ENCODE measurements around the gene FLNC.

Gene FLNC

GRCh38 chr7:128847721-128848211, 17.6 kb downstream of the FLNC start:
- no peak for DNase-seq

DNA sequence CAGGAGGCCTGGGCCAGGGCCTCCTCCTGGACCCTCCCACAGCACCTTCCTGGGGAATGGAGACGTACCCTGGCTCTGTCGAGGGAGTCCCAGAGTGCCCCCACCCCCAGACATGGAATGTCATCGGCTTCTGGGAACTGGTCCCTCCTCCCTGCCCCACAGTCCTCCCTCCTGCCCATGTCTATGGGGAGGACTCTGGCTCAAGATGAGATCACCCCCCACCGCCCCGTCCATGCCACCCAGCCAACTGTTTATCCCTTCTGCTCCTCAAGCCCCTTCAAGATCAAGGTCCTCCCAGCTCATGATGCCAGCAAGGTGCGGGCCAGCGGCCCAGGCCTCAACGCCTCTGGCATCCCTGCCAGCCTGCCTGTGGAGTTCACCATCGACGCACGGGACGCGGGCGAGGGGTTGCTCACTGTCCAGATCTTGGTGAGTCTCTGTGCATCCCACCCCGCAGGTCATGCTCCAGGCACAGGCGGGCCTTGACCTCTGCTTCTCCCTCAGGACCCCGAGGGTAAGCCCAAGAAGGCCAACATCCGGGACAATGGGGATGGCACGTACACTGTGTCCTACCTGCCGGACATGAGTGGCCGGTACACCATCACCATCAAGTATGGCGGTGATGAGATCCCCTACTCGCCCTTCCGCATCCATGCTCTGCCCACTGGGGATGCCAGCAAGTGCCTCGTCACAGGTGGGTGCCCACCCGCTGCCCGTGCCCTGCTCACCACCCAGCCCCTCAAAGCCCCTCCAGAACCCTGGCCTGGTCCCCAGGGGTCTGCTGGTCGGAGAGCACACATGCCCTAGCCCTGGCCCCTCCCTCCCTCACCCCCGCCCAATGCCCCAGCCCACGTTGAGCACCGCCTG, 18.3 kb downstream of the FLNC start:
- no peak for DNase-seq

DNA sequence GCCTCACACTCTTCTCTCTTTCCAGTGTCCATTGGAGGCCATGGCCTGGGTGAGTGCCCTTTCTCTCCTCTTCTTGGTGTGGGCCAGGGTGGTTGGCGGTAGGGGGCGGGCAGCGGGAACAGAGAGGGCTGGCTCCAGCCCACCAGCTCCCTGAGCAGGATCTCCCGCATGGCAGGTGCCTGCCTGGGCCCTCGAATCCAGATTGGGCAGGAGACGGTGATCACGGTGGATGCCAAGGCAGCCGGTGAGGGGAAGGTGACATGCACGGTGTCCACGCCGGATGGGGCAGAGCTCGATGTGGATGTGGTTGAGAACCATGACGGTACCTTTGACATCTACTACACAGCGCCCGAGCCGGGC, 18.9 kb downstream of the FLNC start:
- no peak for DNase-seq

DNA sequence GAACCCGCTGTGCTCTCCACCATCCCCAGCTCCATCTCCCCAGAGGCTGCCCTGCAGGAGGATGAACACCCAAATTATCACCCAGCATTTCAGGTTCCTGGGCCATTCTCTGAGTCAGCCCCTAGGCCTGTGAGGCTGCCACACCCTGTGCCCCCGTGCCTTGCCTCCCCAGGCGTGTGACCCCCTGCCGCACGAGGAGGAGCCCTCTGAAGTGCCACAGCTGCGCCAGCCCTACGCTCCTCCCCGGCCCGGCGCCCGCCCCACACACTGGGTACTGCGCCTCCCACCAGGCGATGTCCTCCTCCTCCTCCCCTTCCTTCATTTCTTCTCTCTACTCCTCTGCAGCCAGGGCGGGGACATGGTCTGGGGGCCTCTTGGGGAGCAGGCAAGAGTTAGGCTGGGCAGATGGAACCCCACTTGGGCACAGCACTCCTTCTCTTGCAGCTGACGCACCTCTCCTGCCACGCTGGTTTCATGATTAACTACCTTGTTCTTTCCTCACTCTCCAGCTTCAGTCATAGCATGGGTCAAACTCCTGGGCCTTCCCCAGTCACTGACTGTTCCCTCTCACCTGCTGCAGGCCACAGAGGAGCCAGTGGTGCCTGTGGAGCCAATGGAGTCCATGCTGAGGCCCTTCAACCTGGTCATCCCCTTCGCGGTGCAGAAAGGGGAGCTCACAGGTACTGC, 19.7 kb downstream of the FLNC start:
- no peak for DNase-seq

GRCh38 chr7:128852537-128853254, 22.5 kb downstream of the FLNC start:
- no peak for DNase-seq

DNA sequence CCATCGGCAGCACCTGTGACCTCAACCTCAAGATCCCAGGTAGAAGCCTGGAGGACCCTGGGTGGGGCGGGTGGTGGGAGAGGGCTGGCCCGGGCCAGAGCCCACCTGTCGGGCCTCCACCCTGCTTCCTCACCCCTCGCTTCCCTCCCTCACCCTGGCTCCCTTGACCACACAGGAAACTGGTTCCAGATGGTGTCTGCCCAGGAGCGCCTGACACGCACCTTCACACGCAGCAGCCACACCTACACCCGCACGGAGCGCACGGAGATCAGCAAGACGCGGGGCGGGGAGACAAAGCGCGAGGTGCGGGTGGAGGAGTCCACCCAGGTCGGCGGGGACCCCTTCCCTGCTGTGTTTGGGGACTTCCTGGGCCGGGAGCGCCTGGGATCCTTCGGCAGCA, 23.6 kb downstream of the FLNC start:
- no peak for DNase-seq

GRCh38 chr7:128854396-128854795, 24.2 kb downstream of the FLNC start:
- DNase-seq = no peak

DNA sequence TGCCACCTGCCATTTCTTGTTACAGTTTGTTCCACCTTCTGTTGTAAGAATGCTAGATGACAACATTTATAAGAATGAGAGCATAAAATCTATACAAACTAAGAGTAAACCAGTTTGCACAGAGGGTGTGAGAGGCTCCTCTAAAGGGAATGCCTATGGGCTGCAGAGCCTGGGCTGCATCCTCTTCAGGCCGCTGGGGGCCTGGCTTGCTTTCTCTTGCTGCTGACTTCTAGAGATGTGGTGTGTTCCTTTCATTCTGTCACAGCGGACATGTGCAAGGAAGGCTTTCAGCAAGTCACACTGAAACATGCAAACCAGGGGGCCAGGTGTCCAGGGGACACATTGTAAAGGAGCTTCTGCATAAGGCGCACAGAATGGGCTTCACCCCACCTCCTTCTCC, 25.4 kb downstream of the FLNC start:
- no peak for DNase-seq

DNA sequence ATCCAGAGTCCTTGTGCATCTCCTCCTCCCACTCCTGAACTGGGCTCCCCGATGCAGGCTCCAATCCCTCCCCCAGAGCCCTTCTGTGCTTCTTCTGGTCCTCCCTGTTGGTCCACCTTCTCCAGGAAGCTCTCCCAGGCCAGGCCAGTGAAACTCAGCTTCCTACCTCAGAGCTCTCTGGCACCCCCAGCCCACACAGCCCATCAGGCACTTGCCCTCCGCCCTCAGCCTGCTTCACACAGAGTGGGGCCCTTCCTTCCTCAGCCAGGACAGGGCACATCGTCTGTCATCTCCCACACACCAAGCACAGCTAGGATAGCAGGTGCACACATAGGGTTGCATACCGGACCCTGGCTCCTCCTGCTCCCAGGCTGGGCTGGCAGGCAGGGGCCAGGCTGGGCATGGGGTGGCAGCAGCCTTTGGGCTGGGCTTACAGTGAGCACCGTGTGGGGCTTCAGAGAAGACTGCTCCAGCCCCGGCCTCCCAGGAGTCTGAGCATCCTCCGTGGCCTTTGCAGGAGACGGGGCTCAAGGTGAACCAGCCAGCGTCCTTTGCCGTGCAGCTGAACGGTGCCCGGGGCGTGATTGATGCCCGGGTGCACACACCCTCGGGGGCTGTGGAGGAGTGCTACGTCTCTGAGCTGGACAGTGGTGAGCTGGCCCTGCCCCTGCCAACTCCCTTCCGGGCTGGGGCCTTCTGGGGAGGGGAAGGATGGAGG, 26.0 kb downstream of the FLNC start:
- no peak for DNase-seq

GRCh38 chr7:128858380-128859231, 28.4 kb downstream of the FLNC start:
- DNase-seq = no peak

DNA sequence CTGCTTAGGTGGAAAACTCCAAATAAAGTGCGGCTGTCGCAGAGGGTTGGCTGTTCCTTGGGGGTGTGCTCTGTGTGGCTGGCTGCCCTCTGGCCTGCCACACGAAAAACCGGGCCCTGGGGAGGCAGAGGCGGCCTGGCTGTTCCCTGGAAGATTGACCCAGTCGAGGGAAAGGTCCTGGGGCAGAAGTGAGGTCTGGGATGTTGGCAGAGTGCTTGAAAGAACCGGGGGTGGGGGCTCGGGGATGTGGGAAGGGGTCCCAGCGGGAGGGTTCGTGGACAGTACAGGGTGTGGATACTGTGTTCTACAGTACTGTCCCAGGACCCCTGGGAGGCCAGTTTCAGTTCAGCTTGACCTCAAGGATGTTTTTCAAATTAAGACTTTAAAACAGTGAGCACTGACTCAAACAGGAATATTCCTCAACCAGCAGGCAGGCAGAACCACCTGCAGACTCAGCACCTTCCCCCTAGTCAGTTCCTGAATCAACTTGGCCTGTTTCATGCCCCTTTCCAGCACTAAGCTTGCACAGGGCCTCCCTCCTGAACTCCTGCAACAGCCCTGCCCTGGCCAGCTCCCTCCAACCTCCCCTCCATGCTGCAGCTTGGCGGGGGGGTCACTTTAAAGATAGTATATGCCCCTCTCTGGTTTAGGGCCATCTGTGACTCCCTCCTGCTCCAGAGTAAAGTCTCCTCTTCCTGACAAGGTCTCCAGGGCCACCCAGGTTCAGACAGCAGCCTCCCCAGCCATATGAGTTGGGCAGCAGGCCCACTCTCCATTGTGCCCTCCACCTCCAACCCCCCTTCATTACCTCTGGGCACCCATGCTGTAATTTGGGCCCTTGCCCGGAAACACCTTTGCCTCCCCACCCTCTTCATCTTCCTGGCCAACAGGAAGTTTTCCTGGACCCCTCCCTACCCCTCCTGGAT, 29.3 kb downstream of the FLNC start:
- DNase-seq = no peak

GRCh38 chr7:128860158-128861073, 30.2 kb downstream of the FLNC start:
- DNase-seq = no peak

- no peak for DNase-seq
Observed at GRCh38 chr7:128861957-128862570, 31.9 kb downstream of the FLNC start.

DNA sequence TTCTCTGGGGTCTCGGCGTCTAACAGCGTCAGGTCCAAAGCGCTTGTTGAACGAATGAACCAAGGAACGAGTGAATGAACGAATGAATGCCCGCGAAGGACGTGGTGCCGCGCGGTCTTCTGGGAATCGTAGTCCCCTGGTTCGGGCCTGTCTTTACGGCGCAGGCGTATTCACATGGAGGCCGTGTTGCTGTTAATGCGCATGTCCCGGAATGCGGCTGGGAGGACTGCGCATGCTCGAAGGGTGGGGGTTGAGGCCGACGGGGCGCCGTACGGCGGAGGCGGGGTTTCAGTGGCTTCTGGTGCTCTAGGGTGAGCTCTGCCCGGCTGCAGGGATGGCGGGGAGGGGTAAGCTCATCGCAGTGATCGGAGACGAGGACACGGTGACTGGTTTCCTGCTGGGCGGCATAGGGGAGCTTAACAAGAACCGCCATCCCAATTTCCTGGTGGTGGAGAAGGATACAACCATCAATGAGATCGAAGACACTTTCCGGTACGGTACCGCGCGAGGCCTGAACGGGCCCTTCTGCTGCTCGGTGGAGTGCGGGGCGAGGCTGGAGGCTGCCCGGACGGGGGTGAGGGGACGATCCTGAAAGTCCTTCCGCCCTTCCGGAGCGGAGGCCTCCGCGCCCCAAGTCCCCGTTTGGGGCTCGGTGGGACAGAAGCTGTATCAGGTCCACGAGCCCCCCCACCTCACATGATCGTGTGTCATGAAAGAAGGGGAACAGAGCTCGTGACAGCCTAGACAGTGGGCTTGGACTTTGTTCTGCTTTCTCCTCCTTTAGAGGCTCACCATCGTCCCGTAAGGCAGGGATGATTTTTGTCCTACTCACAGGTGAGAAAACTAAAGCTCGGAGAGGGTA, 32.6 kb downstream of the FLNC start, which contains the start of gene ATP6V1F:
ATP6V1F (plus strand) TSS at position 286 of the 862 bp plus-strand sequence; CDS start at position 335, 49 bp downstream.
- DNase-seq = peak; percentile 97

DNA sequence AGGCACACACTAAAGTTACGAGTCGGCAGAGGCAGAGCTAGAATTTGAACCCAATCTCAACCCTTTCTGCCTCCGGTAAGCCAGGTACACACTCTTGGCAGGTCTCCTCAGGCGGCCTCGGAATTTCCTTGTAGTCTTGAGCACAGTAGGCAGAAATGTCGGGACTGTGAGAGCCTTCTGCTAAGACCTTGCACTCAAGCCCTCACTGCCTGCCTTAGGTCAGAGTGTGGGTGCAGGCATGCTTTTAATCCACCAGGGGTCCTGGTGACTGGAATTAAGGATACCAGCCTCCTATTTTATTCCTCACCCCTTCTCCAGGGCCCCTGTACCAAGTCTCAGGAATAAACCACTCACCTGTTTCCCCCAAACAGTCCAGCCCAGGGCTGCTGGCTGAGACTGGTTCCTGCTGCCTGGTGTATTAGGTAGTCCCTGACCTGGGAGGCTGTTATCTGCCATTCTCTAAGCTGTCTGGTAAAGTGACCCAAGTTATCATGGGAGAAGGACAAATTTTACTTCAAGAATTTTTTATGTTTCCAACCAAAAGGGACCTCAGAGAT, 33.3 kb downstream of the FLNC start:
- DNase-seq = peak; percentile 61

DNA sequence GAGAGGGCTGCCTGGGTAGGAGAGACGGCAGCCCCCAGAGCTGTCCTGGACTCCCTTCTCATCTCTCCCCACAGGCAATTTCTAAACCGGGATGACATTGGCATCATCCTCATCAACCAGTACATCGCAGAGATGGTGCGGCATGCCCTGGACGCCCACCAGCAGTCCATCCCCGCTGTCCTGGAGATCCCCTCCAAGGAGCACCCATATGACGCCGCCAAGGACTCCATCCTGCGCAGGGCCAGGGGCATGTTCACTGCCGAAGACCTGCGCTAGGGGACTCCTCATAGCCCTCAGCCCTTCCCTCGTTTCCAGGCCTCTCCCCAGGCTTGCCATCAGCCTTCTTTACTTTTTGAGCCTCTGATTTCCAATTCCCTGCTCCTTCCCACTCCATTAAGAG, 35.1 kb downstream of the FLNC start:
- DNase-seq = no peak

- no peak for DNase-seq
Observed at GRCh38 chr7:128865996-128866877, 36.0 kb downstream of the FLNC start.
